Central memory CD8-positive, alpha-beta T cell (primary cell): ENCODE data around the gene POLE3.
"Not testable (repeated sequence)": the region's sequence is repeated elsewhere in the genome, so short reads cannot be mapped to it uniquely, and the experiment has no call there.

Source experiments
- ATAC-seq: fragments of 150-1000 bp; cut with Tn5 transposase; replicated peaks from 2 replicates; pipeline ENCODE4 v1.10.0; 2022; ENCODE audit warnings: mild to moderate bottlenecking, moderate FRiP score, moderate number of reproducible peaks; ENCODE audit not compliant: poor library complexity, severe bottlenecking; ENCODE audit errors: extremely low read depth
- DNase-seq, 2 donors: peaks; one replicate each; pipeline ENCODE4 v3.0.0; 2021; ENCODE audit warnings: low spot score in 2 of 2
- H3K27ac Mint-ChIP-seq: one replicate; pipeline ENCODE4 v1.8.0; 2022; ENCODE audit warnings: low read depth, mild to moderate bottlenecking, moderate library complexity, mixed read lengths
- H3K27me3 Mint-ChIP-seq: one replicate; pipeline ENCODE4 v1.8.0; 2022; ENCODE audit warnings: mixed read lengths
- H3K36me3 Mint-ChIP-seq: one replicate; pipeline ENCODE4 v1.8.0; 2022; ENCODE audit warnings: mild to moderate bottlenecking, moderate library complexity, mixed read lengths; ENCODE audit not compliant: insufficient read depth
- H3K4me1 Mint-ChIP-seq: one replicate; pipeline ENCODE4 v1.8.0; 2022; ENCODE audit warnings: mixed read lengths
- H3K4me3 Mint-ChIP-seq: one replicate; pipeline ENCODE4 v1.8.0; 2022; ENCODE audit warnings: mild to moderate bottlenecking, moderate library complexity, mixed read lengths
- H3K9me3 Mint-ChIP-seq: one replicate; pipeline ENCODE4 v1.8.0; 2022; ENCODE audit warnings: mixed read lengths

POLE3 gene

DNA sequence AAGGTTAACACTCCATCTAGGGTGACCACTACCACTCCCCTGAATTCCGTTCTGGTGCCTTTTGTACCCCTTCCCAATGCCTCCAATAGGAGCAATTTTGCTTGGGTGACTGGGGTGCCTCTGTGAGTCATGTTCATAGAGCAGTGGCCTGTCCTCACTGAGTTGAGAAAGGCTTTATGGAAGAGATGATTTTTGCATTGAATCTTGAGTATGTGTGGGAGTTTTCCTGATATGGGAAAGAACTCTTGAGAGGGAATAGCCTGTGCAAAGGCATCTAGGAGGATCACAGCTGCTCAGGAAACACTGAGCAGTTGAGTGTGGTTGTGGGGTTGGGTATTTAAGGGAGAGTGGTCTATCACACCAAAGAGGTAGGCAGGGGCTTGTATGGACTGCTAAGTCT, 16.2 kb upstream of the POLE3 start:
- Mint-ChIP-seq H3K36me3 (no peaks in the 10 kb centered on the region), H3K27me3 (peaks cover 15% of the 10 kb centered on the region), H3K27ac (no peak overlapping the region)

DNA sequence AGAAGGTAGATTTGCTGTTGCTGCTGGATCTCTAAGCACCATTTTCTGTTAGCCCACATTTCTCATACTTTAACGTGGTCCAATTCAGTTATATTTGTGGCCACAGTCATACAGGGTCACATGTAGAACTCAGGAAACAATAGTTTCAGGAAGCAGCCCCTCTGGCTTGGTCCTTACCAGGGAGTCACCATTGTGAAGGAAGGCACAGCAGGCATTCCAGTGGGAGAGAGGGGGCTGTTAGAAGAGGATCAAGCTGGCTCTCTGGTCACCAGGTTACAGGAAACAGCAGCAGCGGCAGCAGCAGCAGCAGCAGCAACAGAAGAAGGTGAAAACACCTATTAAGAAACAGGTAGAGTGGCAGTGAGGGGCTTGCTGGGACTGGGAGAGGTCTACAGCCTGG, 14.6 kb upstream of the POLE3 start:
- H3K27ac Mint-ChIP-seq, result no peak overlapping the region
- peaks cover 15% of the 10 kb centered on the region for H3K27me3 Mint-ChIP-seq
- no peaks in the 10 kb centered on the region for H3K36me3 Mint-ChIP-seq
- no peak for DNase-seq
- no peaks in the 10 kb centered on the region for H3K4me1 Mint-ChIP-seq
- no peak overlapping the region for H3K4me3 Mint-ChIP-seq
- ATAC-seq, result no peak
- H3K9me3 Mint-ChIP-seq, result no peaks in the 10 kb centered on the region

More for the DNA sequence above, 16.2 kb upstream of the POLE3 start:
- H3K9me3 Mint-ChIP-seq, result no peaks in the 10 kb centered on the region
- DNase-seq, result no peak
- H3K4me3 Mint-ChIP-seq, result no peak overlapping the region
- H3K4me1 Mint-ChIP-seq, result no peaks in the 10 kb centered on the region
- ATAC-seq, result no peak

- H3K4me3 Mint-ChIP-seq, result no peak overlapping the region
- H3K9me3 Mint-ChIP-seq, result no peaks in the 10 kb centered on the region
- DNase-seq (no peak), ATAC-seq (no peak)
- H3K36me3 Mint-ChIP-seq, result no peaks in the 10 kb centered on the region
- no peaks in the 10 kb centered on the region for H3K4me1 Mint-ChIP-seq
- no peak overlapping the region for H3K27ac Mint-ChIP-seq
- peaks cover 15% of the 10 kb centered on the region for H3K27me3 Mint-ChIP-seq
Measured at GRCh38 chr9:113421726-113422125, 11.3 kb upstream of the POLE3 start.

GRCh38 chr9:113417370-113417769, 6.9 kb upstream of the POLE3 start:
- Mint-ChIP-seq H3K9me3 (no peaks in the 10 kb centered on the region), H3K27ac (no peak overlapping the region), H3K4me1 (no peaks in the 10 kb centered on the region), H3K27me3 (no peaks in the 10 kb centered on the region), H3K36me3 (no peaks in the 10 kb centered on the region), H3K4me3 (no peak overlapping the region)
- ATAC-seq (no peak), DNase-seq (no peak)

GRCh38 chr9:113416149-113416721, 5.8 kb upstream of the POLE3 start:
- Mint-ChIP-seq H3K4me3 (no peak overlapping the region), H3K9me3 (no peaks in the 10 kb centered on the region), H3K27me3 (no peaks in the 10 kb centered on the region), H3K27ac (no peak overlapping the region), H3K36me3 (no peaks in the 10 kb centered on the region), H3K4me1 (no peaks in the 10 kb centered on the region)
- DNase-seq, result no peak
- no peak for ATAC-seq

GRCh38 chr9:113409883-113410206, 630 bp downstream of the POLE3 start:
- H3K36me3 Mint-ChIP-seq, result peaks cover 22% of the 10 kb centered on the region
- ATAC-seq (no peak), DNase-seq (no peak)
- H3K4me1 Mint-ChIP-seq, result peaks cover 35% of the 10 kb centered on the region
- H3K9me3 Mint-ChIP-seq, result no peaks in the 10 kb centered on the region
- H3K27me3 Mint-ChIP-seq, result no peaks in the 10 kb centered on the region
- H3K4me3 Mint-ChIP-seq, result peak overlapping the region; percentile 99
- H3K27ac Mint-ChIP-seq, result peak overlapping the region; percentile 96

DNA sequence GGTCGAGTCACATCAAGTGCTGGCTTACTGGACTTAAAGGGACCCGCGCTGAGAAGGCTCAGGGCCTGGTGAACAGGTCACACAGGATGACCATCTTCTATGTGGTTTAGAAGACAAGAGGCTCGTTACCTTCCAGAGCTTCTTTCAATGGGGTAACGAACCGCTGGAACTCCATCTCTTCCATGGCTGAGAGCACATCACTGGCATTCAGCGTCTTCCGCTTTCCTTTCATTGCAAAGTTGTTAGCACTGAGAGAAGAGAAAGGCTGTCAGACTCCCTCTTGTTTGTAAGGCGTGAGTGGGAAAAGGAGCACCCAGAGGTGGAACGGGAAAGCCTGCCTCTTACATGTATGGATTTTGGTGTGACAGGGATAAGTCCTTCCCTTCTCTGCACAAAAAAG, 994 bp downstream of the POLE3 start:
- peak overlapping the region; percentile 96 for H3K27ac Mint-ChIP-seq
- H3K4me1 Mint-ChIP-seq, result peaks cover 38% of the 10 kb centered on the region
- H3K9me3 Mint-ChIP-seq, result no peaks in the 10 kb centered on the region
- DNase-seq (no peak), ATAC-seq (no peak)
- H3K27me3 Mint-ChIP-seq, result no peaks in the 10 kb centered on the region
- H3K4me3 Mint-ChIP-seq, result peak overlapping the region; percentile 99
- H3K36me3 Mint-ChIP-seq, result peaks cover 22% of the 10 kb centered on the region

GRCh38 chr9:113406873-113407511, 3.5 kb downstream of the POLE3 start:
- Mint-ChIP-seq H3K27ac (peak overlapping the region; percentile 30), H3K36me3 (peaks cover 22% of the 10 kb centered on the region), H3K4me1 (peaks cover 38% of the 10 kb centered on the region), H3K4me3 (peak overlapping the region; percentile 41)
- H3K9me3 Mint-ChIP-seq, ATAC-seq, H3K27me3 Mint-ChIP-seq: not testable (repeated sequence)
- DNase-seq, result peak; percentile 31 to 35

DNA sequence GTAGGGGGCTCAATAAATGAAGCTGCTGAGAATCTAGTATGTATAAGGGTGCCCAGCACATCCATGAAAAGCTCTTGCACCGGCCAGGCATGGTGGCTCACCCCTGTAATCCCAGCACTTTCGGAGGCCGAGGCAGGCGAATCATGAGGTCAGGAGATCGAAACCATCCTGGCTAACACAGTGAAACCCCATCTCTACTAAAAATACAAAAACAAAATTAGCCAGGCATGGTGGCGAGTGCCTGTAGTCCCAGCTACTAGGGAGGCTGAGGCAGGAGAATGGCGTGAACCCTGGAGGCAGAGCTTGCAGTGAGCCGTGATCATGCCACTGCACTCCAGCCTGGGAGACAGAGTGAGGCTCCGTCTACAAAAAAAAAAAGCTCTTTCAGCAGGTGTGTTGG, 4.1 kb downstream of the POLE3 start:
- not testable (repeated sequence) for H3K4me3 Mint-ChIP-seq, H3K27me3 Mint-ChIP-seq, ATAC-seq, DNase-seq, H3K9me3 Mint-ChIP-seq
- H3K36me3 Mint-ChIP-seq, result peaks cover 22% of the 10 kb centered on the region
- H3K27ac Mint-ChIP-seq, result peak overlapping the region; percentile 30
- H3K4me1 Mint-ChIP-seq, result peaks cover 42% of the 10 kb centered on the region

DNA sequence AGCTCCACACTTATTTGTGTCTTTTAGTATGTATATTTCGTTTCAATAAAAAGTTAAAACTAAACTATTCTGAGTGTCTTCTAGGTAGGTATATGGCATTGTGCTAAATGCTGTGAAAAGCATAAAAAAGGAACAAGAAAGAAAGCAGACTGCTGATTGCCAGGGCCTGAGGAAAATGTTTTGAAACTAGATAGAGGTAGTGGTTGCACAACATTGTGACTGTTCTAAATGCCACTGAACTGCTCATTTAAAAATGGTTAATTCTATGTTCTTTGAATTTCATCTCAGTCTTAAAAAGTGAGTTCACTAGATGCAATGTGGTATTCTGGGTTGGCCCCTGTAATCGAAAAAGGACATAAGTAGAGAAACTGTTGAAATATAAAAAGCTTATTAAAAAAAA, 6.8 kb downstream of the POLE3 start:
- H3K27ac Mint-ChIP-seq, result no peak overlapping the region
- ATAC-seq (no peak), DNase-seq (no peak)
- no peaks in the 10 kb centered on the region for H3K27me3 Mint-ChIP-seq
- no peaks in the 10 kb centered on the region for H3K9me3 Mint-ChIP-seq
- peaks cover 37% of the 10 kb centered on the region for H3K4me1 Mint-ChIP-seq
- peaks cover 19% of the 10 kb centered on the region for H3K36me3 Mint-ChIP-seq
- no peak overlapping the region for H3K4me3 Mint-ChIP-seq

DNA sequence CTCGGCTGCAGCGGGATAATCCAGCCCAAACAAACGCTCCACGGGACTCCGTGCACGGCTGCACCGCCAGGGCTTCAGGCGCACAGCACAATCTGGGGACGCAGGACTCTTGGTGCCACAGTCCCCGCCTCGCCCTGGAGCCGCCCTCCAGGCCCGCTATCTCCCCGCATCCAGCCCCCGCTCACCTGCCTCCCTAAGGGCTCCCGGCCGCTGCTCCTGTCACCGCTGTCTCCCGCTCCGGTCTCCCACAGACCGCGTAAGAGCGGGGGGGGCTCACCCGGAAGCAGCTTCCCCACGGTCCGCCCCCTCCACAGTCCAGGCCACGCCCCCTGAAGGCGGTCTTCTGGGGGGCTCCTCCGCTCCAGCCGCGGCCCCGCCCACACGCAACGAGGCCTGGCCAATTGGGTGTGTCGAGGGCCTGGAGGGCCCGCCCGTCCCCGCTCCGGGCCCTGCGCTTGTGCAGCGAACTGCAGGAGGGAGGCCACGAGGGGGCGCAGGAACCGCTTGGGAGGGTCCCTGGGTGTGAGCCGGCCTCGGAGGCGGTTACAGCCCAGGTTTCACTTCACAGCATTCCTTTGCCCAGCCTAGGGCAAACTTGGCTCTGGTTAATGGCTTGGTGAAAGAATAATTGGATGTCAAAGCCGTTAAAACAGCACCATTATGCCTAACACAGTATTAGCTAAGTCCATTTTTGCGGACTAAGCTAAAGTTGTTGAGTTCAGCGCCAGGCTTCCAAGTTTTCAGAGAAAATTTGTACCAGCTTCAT, 9.3 kb downstream of the POLE3 start, which contains the start of gene ALAD:
Gene ALAD, minus strand, starts transcription at position 258 of the 766 bp plus-strand sequence. CDS start 7,725 bp downstream, outside the sequence.
- DNase-seq (peak; percentile 99), ATAC-seq (peak; percentile 99)
- Mint-ChIP-seq H3K9me3 (no peaks in the 10 kb centered on the region), H3K4me1 (peaks cover 28% of the 10 kb centered on the region), H3K27me3 (no peaks in the 10 kb centered on the region), H3K36me3 (peaks cover 11% of the 10 kb centered on the region), H3K27ac (peak within 1 kb of the TSS; percentile 89), H3K4me3 (peak within 1 kb of the TSS; percentile 88)

DNA sequence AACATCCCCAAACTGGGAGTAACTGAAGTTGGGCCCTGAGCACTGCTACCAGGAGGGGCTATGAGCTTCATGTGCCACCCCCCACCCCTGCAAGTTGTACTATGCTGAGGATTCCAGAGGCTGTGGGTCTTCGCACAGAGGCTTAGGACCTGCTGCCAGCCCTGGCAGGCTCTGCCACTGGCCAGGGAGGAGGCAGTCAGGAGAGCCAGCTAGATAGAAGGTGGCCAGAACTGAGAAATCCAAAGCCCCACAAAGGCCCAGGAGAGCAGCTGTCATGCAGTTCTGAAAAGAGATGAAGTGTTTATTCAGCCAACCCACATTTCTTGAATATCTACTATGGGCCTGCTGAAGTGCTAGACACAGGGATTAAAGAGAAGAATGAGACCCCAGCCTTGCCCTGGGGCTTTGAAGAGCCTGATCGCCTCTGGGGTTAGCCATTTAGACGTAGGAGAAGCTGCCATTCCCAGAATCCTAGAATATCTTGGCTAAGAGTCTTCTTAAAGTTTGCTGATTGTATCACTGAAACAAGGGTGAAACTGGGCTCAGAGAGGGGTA, 10.8 kb downstream of the POLE3 start:
- H3K27ac Mint-ChIP-seq, result no peak overlapping the region
- H3K36me3 Mint-ChIP-seq, result peaks cover 11% of the 10 kb centered on the region
- H3K4me3 Mint-ChIP-seq, result peak overlapping the region; percentile 88
- peaks cover 32% of the 10 kb centered on the region for H3K4me1 Mint-ChIP-seq
- H3K27me3 Mint-ChIP-seq, result no peaks in the 10 kb centered on the region
- ATAC-seq (no peak), DNase-seq (no peak)
- H3K9me3 Mint-ChIP-seq, result no peaks in the 10 kb centered on the region

DNA sequence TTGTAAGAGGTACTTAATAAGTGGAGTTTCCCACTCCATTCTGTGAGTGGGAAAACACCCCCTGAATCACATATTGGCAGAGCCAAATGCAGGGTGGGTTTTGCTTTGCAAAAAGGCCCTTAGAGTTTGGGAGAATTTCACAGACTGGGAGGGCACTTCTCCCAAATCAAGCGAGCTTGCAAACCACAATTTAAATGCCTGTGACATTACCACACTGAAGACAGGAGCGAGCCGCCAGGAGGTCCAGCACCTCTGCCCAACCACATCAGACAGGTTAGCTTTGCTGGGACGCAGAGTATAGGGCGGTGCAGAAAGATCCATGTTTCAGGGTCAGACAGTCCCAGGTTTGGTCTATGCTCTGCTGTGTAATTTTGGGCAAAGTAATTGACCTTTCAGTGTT, 11.7 kb downstream of the POLE3 start:
- no peaks in the 10 kb centered on the region for H3K9me3 Mint-ChIP-seq
- H3K27me3 Mint-ChIP-seq, result no peaks in the 10 kb centered on the region
- peak overlapping the region; percentile 88 for H3K4me3 Mint-ChIP-seq
- H3K36me3 Mint-ChIP-seq, result peaks cover 11% of the 10 kb centered on the region
- no peak overlapping the region for H3K27ac Mint-ChIP-seq
- ATAC-seq (no peak), DNase-seq (no peak)
- peaks cover 30% of the 10 kb centered on the region for H3K4me1 Mint-ChIP-seq
